Neutrophil (primary cell): ENCODE data around the gene ANO1.

Source experiments
- H3K27ac ChIP-seq: fragments of 200-600 bp; sonication (generic); 2 replicates; pipeline ENCODE4 v1.5.1; 2016; ENCODE audit warnings: mild to moderate bottlenecking, moderate library complexity
- H3K27me3 ChIP-seq: fragments of 200-600 bp; sonication (generic); 2 replicates; pipeline ENCODE4 v1.6.0; 2016; ENCODE audit warnings: mild to moderate bottlenecking
- H3K36me3 ChIP-seq: fragments of 200-600 bp; sonication (generic); 2 replicates; pipeline ENCODE4 v1.5.1; 2017
- H3K4me1 ChIP-seq, 2 experiments: fragments of 200-600 bp in 1 of 2; sonication (generic) in 1 of 2; 1 replicate in 1 of 2; 2 replicates in 1 of 2; pipeline versions ENCODE4 v1.5.1 to v1.6.1; 2013 to 2016; ENCODE audit warnings: low read depth in 1 of 2, low read length in 1 of 2, mild to moderate bottlenecking in 1 of 2, moderate library complexity in 1 of 2; ENCODE audit not compliant: control insufficient read depth in 1 of 2, insufficient read depth in 1 of 2
- H3K4me3 ChIP-seq, 2 experiments: fragments of 200-600 bp in 1 of 2; sonication (generic) in 1 of 2; 1 replicate in 1 of 2; 2 replicates in 1 of 2; pipeline ENCODE4 v1.5.1; 2013 to 2016; ENCODE audit warnings: low read depth in 1 of 2, low read length in 1 of 2, mild to moderate bottlenecking in 1 of 2, moderate library complexity in 1 of 2
- H3K9me3 ChIP-seq: fragments of 200-600 bp; sonication (generic); 2 replicates; pipeline ENCODE4 v1.5.1; 2016
- TF ChIP-seq, protein P1 (sequence below): fragments of 200-600 bp; sonication (generic); IDR thresholded peaks from 2 replicates; pipeline ENCODE4 v1.5.1; 2016; ENCODE audit warnings: antibody characterized with exemption

Gene ANO1

DNA sequence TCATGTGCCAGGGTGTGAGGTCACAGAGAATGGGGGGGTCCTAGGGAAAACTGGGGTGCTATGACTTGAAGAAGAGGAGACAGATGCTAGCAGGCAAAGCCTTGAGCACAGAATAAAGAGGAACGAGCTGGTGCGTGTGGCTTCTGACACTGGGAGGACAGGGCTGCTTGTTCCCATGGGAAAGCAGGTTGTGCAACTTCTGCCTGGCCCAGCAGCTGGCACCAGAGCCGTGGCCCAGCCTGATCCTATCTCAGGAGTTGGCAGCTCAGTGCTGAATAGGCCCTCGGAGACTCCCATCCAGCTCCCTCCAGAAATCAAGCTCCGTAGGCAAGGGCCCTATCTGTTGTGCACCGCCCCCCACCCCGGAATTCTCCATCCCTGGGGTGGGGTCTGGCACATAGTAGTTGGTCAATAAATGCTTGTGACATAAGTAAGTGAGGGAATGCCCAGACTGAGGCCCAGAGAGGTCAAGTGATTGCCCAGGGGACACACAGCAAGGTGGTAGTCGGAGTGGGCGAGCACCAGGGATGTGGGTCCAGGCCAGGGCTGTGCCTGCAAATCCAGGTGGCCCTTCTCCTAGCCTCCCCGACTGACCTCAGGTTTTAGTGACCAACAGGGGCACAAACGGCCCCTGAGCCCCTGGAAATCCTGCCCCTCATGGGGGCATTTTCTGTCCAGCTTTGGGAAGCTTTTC lies 105.5 kb downstream of the ANO1 start:
- H3K36me3 ChIP-seq, result no peaks in the 10 kb centered on the region
- no peak overlapping the region for H3K4me3 ChIP-seq
- no peaks in the 10 kb centered on the region for H3K9me3 ChIP-seq
- TF ChIP-seq, protein P1, sequence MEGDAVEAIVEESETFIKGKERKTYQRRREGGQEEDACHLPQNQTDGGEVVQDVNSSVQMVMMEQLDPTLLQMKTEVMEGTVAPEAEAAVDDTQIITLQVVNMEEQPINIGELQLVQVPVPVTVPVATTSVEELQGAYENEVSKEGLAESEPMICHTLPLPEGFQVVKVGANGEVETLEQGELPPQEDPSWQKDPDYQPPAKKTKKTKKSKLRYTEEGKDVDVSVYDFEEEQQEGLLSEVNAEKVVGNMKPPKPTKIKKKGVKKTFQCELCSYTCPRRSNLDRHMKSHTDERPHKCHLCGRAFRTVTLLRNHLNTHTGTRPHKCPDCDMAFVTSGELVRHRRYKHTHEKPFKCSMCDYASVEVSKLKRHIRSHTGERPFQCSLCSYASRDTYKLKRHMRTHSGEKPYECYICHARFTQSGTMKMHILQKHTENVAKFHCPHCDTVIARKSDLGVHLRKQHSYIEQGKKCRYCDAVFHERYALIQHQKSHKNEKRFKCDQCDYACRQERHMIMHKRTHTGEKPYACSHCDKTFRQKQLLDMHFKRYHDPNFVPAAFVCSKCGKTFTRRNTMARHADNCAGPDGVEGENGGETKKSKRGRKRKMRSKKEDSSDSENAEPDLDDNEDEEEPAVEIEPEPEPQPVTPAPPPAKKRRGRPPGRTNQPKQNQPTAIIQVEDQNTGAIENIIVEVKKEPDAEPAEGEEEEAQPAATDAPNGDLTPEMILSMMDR, result no peak
- no peak overlapping the region for H3K27ac ChIP-seq
- H3K27me3 ChIP-seq, result peaks cover 13% of the 10 kb centered on the region
- no peaks in the 10 kb centered on the region for H3K4me1 ChIP-seq

DNA sequence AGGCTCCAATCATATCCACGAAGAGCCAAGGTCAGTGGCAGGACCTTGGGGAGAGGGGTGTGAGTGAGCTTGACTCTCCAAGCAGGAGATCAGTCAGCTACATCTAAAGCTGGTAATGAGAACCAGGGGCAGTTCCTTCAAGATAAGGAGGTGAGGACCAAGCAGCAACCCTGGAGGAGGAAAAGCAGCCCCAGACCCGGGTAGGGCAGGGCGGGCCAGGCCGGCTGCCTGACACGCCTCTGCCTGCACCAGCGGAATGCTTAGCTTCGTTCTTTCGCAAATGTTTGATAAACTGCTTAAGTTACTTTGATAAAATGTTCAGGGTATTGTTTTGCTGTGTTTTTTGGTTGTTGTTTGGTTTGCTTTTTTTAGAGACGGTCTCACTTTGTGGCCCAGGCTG lies 106.3 kb downstream of the ANO1 start:
- Histone ChIP-seq H3K4me3 (no peak overlapping the region), H3K4me1 (no peaks in the 10 kb centered on the region), H3K9me3 (no peaks in the 10 kb centered on the region), H3K27ac (no peak overlapping the region), H3K27me3 (peaks cover 15% of the 10 kb centered on the region), H3K36me3 (no peaks in the 10 kb centered on the region)
- TF ChIP-seq, protein P1, result no peak

DNA sequence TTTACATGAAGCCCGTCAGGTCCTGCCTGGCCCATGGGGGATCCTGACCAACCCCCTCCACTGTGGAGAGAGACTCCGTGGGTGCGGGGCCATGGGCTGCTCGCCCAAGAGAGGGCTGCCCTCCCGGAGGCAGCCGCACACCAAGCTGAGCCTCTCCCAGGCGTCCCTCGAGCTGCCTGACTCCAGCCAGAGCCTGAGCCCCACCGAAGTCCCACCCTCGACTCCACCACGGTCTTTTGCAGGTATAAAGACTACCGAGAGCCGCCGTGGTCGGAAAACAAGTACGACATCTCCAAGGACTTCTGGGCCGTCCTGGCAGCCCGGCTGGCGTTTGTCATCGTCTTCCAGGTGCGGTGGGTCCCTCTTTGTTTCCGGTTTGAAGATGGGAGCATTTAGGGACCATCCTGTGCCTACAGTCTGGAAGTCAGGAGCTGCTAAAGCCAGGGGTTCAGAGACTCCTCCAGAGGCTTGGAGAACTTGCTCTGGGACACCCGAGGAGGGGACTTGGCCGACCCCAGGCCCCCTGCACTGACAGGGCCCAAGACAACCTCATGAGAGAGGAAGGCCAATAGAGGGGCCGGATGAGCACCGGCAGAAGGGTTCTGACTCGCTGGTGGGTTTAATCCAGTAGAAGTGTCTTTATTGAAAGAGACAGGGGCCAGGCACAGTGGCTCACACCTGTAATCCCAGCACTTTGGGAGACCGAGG lies 107.4 kb downstream of the ANO1 start:
- H3K9me3 ChIP-seq, result no peaks in the 10 kb centered on the region
- H3K36me3 ChIP-seq, result no peaks in the 10 kb centered on the region
- no peak overlapping the region for H3K27ac ChIP-seq
- H3K27me3 ChIP-seq, result peaks cover 21% of the 10 kb centered on the region
- H3K4me1 ChIP-seq, result no peaks in the 10 kb centered on the region
- H3K4me3 ChIP-seq, result no peak overlapping the region
- TF ChIP-seq, protein P1, result no peak

DNA sequence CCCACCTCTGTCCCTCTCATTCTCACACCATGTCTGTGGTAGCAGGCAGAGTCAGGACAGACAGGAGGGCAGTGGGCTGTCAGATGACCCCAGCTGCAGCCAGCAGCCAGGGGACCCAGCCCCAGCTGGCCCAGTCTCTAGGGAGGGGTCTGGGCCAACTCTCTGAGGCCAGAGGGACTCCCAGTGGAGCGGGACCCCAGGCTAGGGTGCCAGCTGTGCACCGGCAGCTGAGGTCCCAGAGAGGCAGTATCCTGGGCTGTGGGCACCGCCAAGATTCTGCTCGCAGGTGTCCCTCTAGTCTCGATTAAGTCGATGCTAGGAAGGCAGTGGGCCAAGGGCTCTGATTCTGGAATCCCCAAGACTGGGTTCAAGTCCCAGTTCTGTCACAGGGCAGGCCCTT lies 108.3 kb downstream of the ANO1 start:
- H3K4me1 ChIP-seq, result no peaks in the 10 kb centered on the region
- no peaks in the 10 kb centered on the region for H3K9me3 ChIP-seq
- H3K27ac ChIP-seq, result no peak overlapping the region
- TF ChIP-seq, protein P1, result no peak
- no peak overlapping the region for H3K4me3 ChIP-seq
- no peaks in the 10 kb centered on the region for H3K36me3 ChIP-seq
- peaks cover 30% of the 10 kb centered on the region for H3K27me3 ChIP-seq

DNA sequence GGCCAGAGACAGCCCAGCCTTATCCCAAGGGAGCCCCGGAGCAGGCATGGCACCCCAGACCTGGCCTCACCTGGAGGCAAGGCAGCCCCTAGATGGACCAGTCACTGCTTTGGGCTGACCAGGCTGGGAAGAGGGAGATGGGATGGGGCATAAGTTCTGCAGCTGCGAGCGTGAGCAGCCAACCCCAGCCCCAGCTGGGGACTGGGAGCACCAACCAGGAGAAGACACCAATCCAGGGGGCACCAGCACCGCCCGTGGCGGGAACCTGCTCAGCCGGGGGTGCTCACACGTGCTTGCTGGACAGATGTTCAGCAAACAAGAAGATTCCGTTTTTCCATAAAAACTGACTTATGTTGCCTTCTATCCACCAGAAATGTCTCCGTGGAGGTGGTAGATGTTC lies 108.8 kb downstream of the ANO1 start:
- no peak overlapping the region for H3K27ac ChIP-seq
- H3K9me3 ChIP-seq, result no peaks in the 10 kb centered on the region
- no peak overlapping the region for H3K4me3 ChIP-seq
- TF ChIP-seq, protein P1, result no peak
- H3K27me3 ChIP-seq, result peaks cover 35% of the 10 kb centered on the region
- no peaks in the 10 kb centered on the region for H3K4me1 ChIP-seq
- no peaks in the 10 kb centered on the region for H3K36me3 ChIP-seq
